Mucosa of rectum (tissue), 2 donors: ENCODE data around the gene BTD.
A peak's percentile ranks its signal among the peaks of the same experiment; 100 is the strongest.

Experiments
- H3K27ac ChIP-seq, 2 donors: one replicate each; pipeline ENCODE4 v1.7.0; 2013; ENCODE audit warnings: inconsistent platforms in 2 of 2, low read depth in 2 of 2, low read length in 2 of 2
- H3K27me3 ChIP-seq, 2 donors: one replicate each; pipeline ENCODE4 v1.7.0; 2013; ENCODE audit warnings: low read length in 2 of 2; ENCODE audit not compliant: control insufficient read depth in 2 of 2, insufficient read depth in 2 of 2
- H3K36me3 ChIP-seq, 2 donors: one replicate each; pipeline ENCODE4 v1.7.0; 2013; ENCODE audit warnings: low read length in 2 of 2; ENCODE audit not compliant: control insufficient read depth in 2 of 2, insufficient read depth in 2 of 2
- H3K4me1 ChIP-seq, 2 donors: one replicate each; pipeline ENCODE4 v1.7.0; 2013; ENCODE audit warnings: low read length in 2 of 2, mild to moderate bottlenecking in 1 of 2; ENCODE audit not compliant: control insufficient read depth in 2 of 2, insufficient read depth in 2 of 2
- H3K4me3 ChIP-seq, 2 donors: one replicate each; pipeline ENCODE4 v1.7.0; 2013; ENCODE audit warnings: low read length in 2 of 2
- H3K9ac ChIP-seq, 2 donors: one replicate each; pipeline ENCODE4 v1.7.0; 2013; ENCODE audit warnings: low read length in 2 of 2, low read depth in 1 of 2, mild to moderate bottlenecking in 1 of 2
- H3K9me3 ChIP-seq, 2 donors: one replicate each; pipeline ENCODE4 v1.7.0; 2013; ENCODE audit warnings: low read length in 2 of 2; ENCODE audit not compliant: control insufficient read depth in 2 of 2
- donor health status: healthy.
- donor health status: Normal muscosa, but diverticular disease.

BTD gene

GRCh38 chr3:15601399-15602145, at the start of gene BTD, which contains the start of gene HACL1:
Gene BTD (plus strand): TSS chr3:15601745. CDS start chr3:15635440, 33,695 bp downstream.
Gene HACL1 (minus strand): TSS chr3:15601569. CDS start chr3:15601463, 106 bp downstream.
- H3K36me3 ChIP-seq: peaks cover 6 to 15% of the 10 kb centered on the region in 2 donors
- H3K4me1 ChIP-seq: peaks cover 14 to 15% of the 10 kb centered on the region in 2 donors
- no peaks in the 10 kb centered on the region for H3K27me3 ChIP-seq

GRCh38 chr3:15551902-15552301, 49.6 kb upstream of the BTD start:
- Histone ChIP-seq H3K9ac (no peak overlapping the region), H3K27me3 (no peaks in the 10 kb centered on the region), H3K4me3 (no peak overlapping the region), H3K9me3 (no peaks in the 10 kb centered on the region), H3K36me3 (peaks cover 0 to 6% of the 10 kb centered on the region in 2 donors), H3K27ac (no peak overlapping the region), H3K4me1 (no peaks in the 10 kb centered on the region)

More at GRCh38 chr3:15601399-15602145, at the start of gene BTD, which contains the start of gene HACL1:
- H3K27ac ChIP-seq: peak within 1 kb of the TSS; percentile 88 to 92
- peak within 1 kb of the TSS; percentile 65 to 87 for H3K9ac ChIP-seq
- H3K4me3 ChIP-seq: peak within 1 kb of the TSS; percentile 85 to 100
- no peaks in the 10 kb centered on the region for H3K9me3 ChIP-seq

GRCh38 chr3:15553749-15554148, 47.8 kb upstream of the BTD start:
- no peaks in the 10 kb centered on the region for H3K27me3 ChIP-seq
- H3K4me3 ChIP-seq: no peak overlapping the region
- H3K4me1 ChIP-seq: peaks cover 0 to 3% of the 10 kb centered on the region in 2 donors
- no peak overlapping the region for H3K27ac ChIP-seq
- H3K9ac ChIP-seq: no peak overlapping the region
- H3K36me3 ChIP-seq: peaks cover 0 to 8% of the 10 kb centered on the region in 2 donors
- H3K9me3 ChIP-seq: no peaks in the 10 kb centered on the region

GRCh38 chr3:15556512-15556911, 45.0 kb upstream of the BTD start:
- Histone ChIP-seq H3K9ac (no peak overlapping the region), H3K27me3 (no peaks in the 10 kb centered on the region), H3K27ac (no peak overlapping the region), H3K9me3 (no peaks in the 10 kb centered on the region), H3K36me3 (peaks cover 2 to 10% of the 10 kb centered on the region in 2 donors), H3K4me3 (no peak overlapping the region), H3K4me1 (peaks cover 0 to 3% of the 10 kb centered on the region in 2 donors)

- H3K4me3 ChIP-seq: no peak overlapping the region
- H3K27ac ChIP-seq: no peak overlapping the region
- peaks cover 3 to 15% of the 10 kb centered on the region in 2 donors for H3K36me3 ChIP-seq
- no peak overlapping the region for H3K9ac ChIP-seq
- H3K27me3 ChIP-seq: no peaks in the 10 kb centered on the region
- peaks cover 0 to 3% of the 10 kb centered on the region in 2 donors for H3K4me1 ChIP-seq
- no peaks in the 10 kb centered on the region for H3K9me3 ChIP-seq
Measured at GRCh38 chr3:15557511-15557946, 44.0 kb upstream of the BTD start.

- no peaks in the 10 kb centered on the region for H3K9me3 ChIP-seq
- no peak overlapping the region for H3K4me3 ChIP-seq
- H3K27me3 ChIP-seq: no peaks in the 10 kb centered on the region
Measured at GRCh38 chr3:15558581-15558980, 43.0 kb upstream of the BTD start.

GRCh38 chr3:15562560-15562959, 39.0 kb upstream of the BTD start:
- Histone ChIP-seq H3K9ac (no peak overlapping the region), H3K27me3 (no peaks in the 10 kb centered on the region), H3K36me3 (peaks cover 28 to 42% of the 10 kb centered on the region in 2 donors), H3K9me3 (no peaks in the 10 kb centered on the region), H3K4me3 (no peak overlapping the region), H3K27ac (no peak overlapping the region), H3K4me1 (peaks cover 0 to 3% of the 10 kb centered on the region in 2 donors)

More at GRCh38 chr3:15558581-15558980, 43.0 kb upstream of the BTD start:
- Histone ChIP-seq H3K9ac (no peak overlapping the region), H3K4me1 (peaks cover 0 to 3% of the 10 kb centered on the region in 2 donors), H3K27ac (no peak overlapping the region), H3K36me3 (peaks cover 11 to 19% of the 10 kb centered on the region in 2 donors)

- Histone ChIP-seq H3K36me3 (peaks cover 32 to 48% of the 10 kb centered on the region in 2 donors), H3K4me1 (no peaks in the 10 kb centered on the region), H3K4me3 (no peak overlapping the region), H3K27me3 (no peaks in the 10 kb centered on the region), H3K9me3 (no peaks in the 10 kb centered on the region), H3K27ac (no peak overlapping the region), H3K9ac (no peak overlapping the region)
Measured at GRCh38 chr3:15563190-15563589, 38.4 kb upstream of the BTD start.

GRCh38 chr3:15572138-15572537, 29.4 kb upstream of the BTD start:
- Histone ChIP-seq H3K4me1 (no peaks in the 10 kb centered on the region), H3K4me3 (no peak overlapping the region), H3K27me3 (no peaks in the 10 kb centered on the region), H3K9me3 (no peaks in the 10 kb centered on the region), H3K27ac (no peak overlapping the region), H3K9ac (no peak overlapping the region), H3K36me3 (peaks cover 25 to 40% of the 10 kb centered on the region in 2 donors)

- Histone ChIP-seq H3K9ac (no peak overlapping the region), H3K4me3 (no peak overlapping the region), H3K27me3 (no peaks in the 10 kb centered on the region), H3K4me1 (no peaks in the 10 kb centered on the region), H3K9me3 (no peaks in the 10 kb centered on the region), H3K36me3 (peaks cover 7 to 29% of the 10 kb centered on the region in 2 donors), H3K27ac (no peak overlapping the region)
Measured at GRCh38 chr3:15575446-15575845, 26.1 kb upstream of the BTD start.
